NB4 (cell line): ENCODE measurements around the gene KCNAB1.

Experiments
- DNase-seq: peaks from one replicate; pipeline ENCODE4 v3.0.0; 2010; ENCODE audit warnings: low read depth
- H3K4me3 ChIP-seq: one replicate; pipeline ENCODE4 v1.5.1; 2011; ENCODE audit warnings: mild to moderate bottlenecking, low read depth, low read length, moderate library complexity
- CTCF ChIP-seq: IDR thresholded peaks from one replicate; pipeline ENCODE4 v1.5.1; 2012; ENCODE audit warnings: low read depth, low read length
- MAX ChIP-seq: IDR thresholded peaks from 2 replicates; pipeline ENCODE4 v1.6.1; 2011; ENCODE audit warnings: low read depth, low read length
- MYC ChIP-seq: IDR thresholded peaks from 2 replicates; pipeline ENCODE4 v1.6.1; 2011; ENCODE audit warnings: low read depth, low read length
- POLR2A ChIP-seq: IDR thresholded peaks from 2 replicates; pipeline ENCODE4 v1.6.1; 2011; ENCODE audit warnings: mild to moderate bottlenecking; ENCODE audit not compliant: insufficient read length; ENCODE audit errors: extremely low read depth

Gene KCNAB1

GRCh38 chr3:156311431-156311830 lies 191.1 kb downstream of the KCNAB1 start:
- TF ChIP-seq MYC (no peak), POLR2A (no peak), CTCF (no peak), MAX (no peak)
- no peak overlapping the region for H3K4me3 ChIP-seq

GRCh38 chr3:156311930-156312329 lies 191.6 kb downstream of the KCNAB1 start:
- H3K4me3 ChIP-seq, result no peak overlapping the region
- no peak for DNase-seq
- TF ChIP-seq CTCF, result no peak
- TF ChIP-seq MAX, result no peak
- TF ChIP-seq MYC, result no peak
- TF ChIP-seq POLR2A, result no peak

More at GRCh38 chr3:156311431-156311830, 191.1 kb downstream of the KCNAB1 start:
- DNase-seq, result no peak

GRCh38 chr3:156316076-156316475 lies 195.7 kb downstream of the KCNAB1 start:
- TF ChIP-seq POLR2A (no peak), MYC (no peak), MAX (no peak), CTCF (no peak)
- H3K4me3 ChIP-seq, result no peak overlapping the region
- no peak for DNase-seq

- TF ChIP-seq CTCF, result no peak
- no peak for TF ChIP-seq MYC
- TF ChIP-seq MAX, result no peak
- TF ChIP-seq POLR2A, result no peak
Measured at GRCh38 chr3:156317462-156318074, 197.2 kb downstream of the KCNAB1 start.

GRCh38 chr3:156321945-156322344 lies 201.6 kb downstream of the KCNAB1 start:
- DNase-seq, result no peak
- TF ChIP-seq MYC, result no peak
- TF ChIP-seq POLR2A, result no peak
- TF ChIP-seq CTCF, result no peak
- no peak for TF ChIP-seq MAX
- H3K4me3 ChIP-seq, result no peak overlapping the region

More at GRCh38 chr3:156317462-156318074, 197.2 kb downstream of the KCNAB1 start:
- peak; percentile 8 for DNase-seq
- H3K4me3 ChIP-seq, result no peak overlapping the region

GRCh38 chr3:156323466-156323865 lies 203.1 kb downstream of the KCNAB1 start:
- TF ChIP-seq CTCF (no peak), POLR2A (no peak), MYC (no peak), MAX (no peak)
- H3K4me3 ChIP-seq, result no peak overlapping the region
- peak; percentile 10 for DNase-seq
